NB4 (cell line): ENCODE data around the gene PAK5.

Source experiments
- MYC ChIP-seq: IDR thresholded peaks from 2 replicates; pipeline ENCODE4 v1.6.1; 2011; ENCODE audit warnings: low read depth, low read length
- POLR2A ChIP-seq: IDR thresholded peaks from 2 replicates; pipeline ENCODE4 v1.6.1; 2011; ENCODE audit warnings: mild to moderate bottlenecking; ENCODE audit not compliant: insufficient read length; ENCODE audit errors: extremely low read depth
- TF ChIP-seq, protein P1 (sequence below): IDR thresholded peaks from one replicate; pipeline ENCODE4 v1.5.1; 2012; ENCODE audit warnings: low read depth, low read length
- TF ChIP-seq, protein P2 (sequence below): IDR thresholded peaks from 2 replicates; pipeline ENCODE4 v1.6.1; 2011; ENCODE audit warnings: low read depth, low read length

DNA sequence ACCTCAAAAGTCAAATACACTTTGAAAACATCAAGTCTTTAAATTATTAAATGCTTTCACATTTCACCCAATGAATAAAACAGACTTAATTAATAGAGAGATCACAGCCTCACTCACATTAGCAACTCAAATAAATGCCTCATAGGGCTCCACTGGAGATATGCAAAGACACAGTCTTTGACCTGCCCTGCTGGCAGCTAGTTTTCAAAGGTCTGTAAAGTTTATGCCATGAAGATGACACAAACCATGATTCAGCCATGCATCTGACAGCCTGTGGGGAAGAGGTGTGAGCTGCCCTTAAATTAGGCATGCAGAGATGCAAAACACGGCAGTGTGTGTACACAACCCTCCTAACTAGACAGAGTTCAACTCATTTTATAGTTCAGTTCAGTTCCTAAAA is 83.6 kb downstream of the PAK5 start:
- TF ChIP-seq, protein P1, sequence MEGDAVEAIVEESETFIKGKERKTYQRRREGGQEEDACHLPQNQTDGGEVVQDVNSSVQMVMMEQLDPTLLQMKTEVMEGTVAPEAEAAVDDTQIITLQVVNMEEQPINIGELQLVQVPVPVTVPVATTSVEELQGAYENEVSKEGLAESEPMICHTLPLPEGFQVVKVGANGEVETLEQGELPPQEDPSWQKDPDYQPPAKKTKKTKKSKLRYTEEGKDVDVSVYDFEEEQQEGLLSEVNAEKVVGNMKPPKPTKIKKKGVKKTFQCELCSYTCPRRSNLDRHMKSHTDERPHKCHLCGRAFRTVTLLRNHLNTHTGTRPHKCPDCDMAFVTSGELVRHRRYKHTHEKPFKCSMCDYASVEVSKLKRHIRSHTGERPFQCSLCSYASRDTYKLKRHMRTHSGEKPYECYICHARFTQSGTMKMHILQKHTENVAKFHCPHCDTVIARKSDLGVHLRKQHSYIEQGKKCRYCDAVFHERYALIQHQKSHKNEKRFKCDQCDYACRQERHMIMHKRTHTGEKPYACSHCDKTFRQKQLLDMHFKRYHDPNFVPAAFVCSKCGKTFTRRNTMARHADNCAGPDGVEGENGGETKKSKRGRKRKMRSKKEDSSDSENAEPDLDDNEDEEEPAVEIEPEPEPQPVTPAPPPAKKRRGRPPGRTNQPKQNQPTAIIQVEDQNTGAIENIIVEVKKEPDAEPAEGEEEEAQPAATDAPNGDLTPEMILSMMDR = no peak
- TF ChIP-seq, protein P2, sequence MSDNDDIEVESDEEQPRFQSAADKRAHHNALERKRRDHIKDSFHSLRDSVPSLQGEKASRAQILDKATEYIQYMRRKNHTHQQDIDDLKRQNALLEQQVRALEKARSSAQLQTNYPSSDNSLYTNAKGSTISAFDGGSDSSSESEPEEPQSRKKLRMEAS = no peak
- no peak for TF ChIP-seq POLR2A
- TF ChIP-seq MYC = no peak
